Mammary epithelial cell (primary cell): ENCODE measurements around the gene C2orf69.

Experiments used
- CTCF ChIP-seq, 2 donors: IDR thresholded peaks in 1 of 2; conservative IDR thresholded peaks in 1 of 2; 2 replicates each; pipeline ENCODE4 v1.5.1; 2011 to 2012; ENCODE audit warnings: inconsistent platforms in 2 of 2, low read length in 2 of 2, mild to moderate bottlenecking in 2 of 2, control low read depth in 1 of 2, low read depth in 1 of 2; ENCODE audit not compliant: insufficient read depth in 1 of 2; ENCODE audit errors: extremely low read depth in 1 of 2
- EZH2 ChIP-seq: IDR thresholded peaks from 2 replicates; pipeline ENCODE4 v1.6.1; 2012; ENCODE audit warnings: low read length, inconsistent platforms, borderline replicate concordance

DNA sequence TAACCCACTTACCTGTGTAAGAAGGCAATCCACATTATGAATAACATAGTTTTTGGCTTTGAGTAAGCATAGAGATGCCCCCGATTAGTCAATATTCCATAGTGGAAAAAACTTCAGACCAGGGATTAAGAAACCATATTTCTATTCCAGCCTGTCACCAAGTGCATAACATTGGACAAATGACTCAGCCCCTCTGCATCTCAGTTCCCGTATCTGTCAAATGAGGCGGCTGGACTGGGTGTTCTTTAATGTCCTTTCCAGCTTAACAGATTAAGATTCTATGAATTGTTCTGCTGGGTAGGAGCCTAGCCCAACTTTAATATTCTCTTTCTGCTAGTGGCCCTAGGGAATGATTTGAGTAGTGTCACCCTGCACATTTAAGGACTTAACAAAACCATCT is 48.3 kb upstream of the C2orf69 start:
- TF ChIP-seq EZH2 (no peak), CTCF (conservative IDR thresholded peaks at IDR 0.05 in 1 of 2, IDR thresholded peaks at IDR 0.05 in 1 of 2; ENCODE audit: extremely low read depth in 1 of 2, insufficient read depth in 1 of 2, low read depth in 1 of 2, low read length in 2 of 2) (no peak)
